HEK293 (cell line): ENCODE data around the gene KIF26B.

Source experiments
- CTCF ChIP-seq: fragments of 450-650 bp; formaldehyde crosslinking; IDR thresholded peaks from 2 replicates; pipeline ENCODE4 v1.5.1; 2016; ENCODE audit warnings: missing biosample characterization, missing genetic modification characterization
- MYNN ChIP-seq: fragments of 450-650 bp; formaldehyde crosslinking; IDR thresholded peaks from 2 replicates; pipeline ENCODE4 v1.5.1; 2016; ENCODE audit warnings: missing biosample characterization, missing genetic modification characterization, borderline replicate concordance
- PBX3 ChIP-seq: sonication (generic); formaldehyde crosslinking; IDR thresholded peaks from 2 replicates; pipeline ENCODE4 v1.8.1; 2022; ENCODE audit warnings: mild to moderate bottlenecking, moderate library complexity, missing genetic modification reagents
- SP2 ChIP-seq: fragments of 450-650 bp; formaldehyde crosslinking; IDR thresholded peaks from 2 replicates; pipeline ENCODE4 v1.5.1; 2016; ENCODE audit warnings: missing biosample characterization, missing genetic modification characterization
- ZIC2 ChIP-seq: fragments of 450-650 bp; formaldehyde crosslinking; IDR thresholded peaks from 2 replicates; pipeline ENCODE4 v1.5.1; 2016; ENCODE audit warnings: missing biosample characterization, missing genetic modification characterization
- ZNF174 ChIP-seq: fragments of 450-650 bp; formaldehyde crosslinking; IDR thresholded peaks from 2 replicates; pipeline ENCODE4 v1.5.0; 2017; ENCODE audit warnings: missing biosample characterization, mild to moderate bottlenecking, missing genetic modification characterization
- ZNF175 ChIP-seq: fragments of 450-650 bp; formaldehyde crosslinking; IDR thresholded peaks from 2 replicates; pipeline ENCODE4 v1.5.1; 2016; ENCODE audit warnings: missing biosample characterization, missing genetic modification characterization
- ZNF18 ChIP-seq: fragments of 450-650 bp; formaldehyde crosslinking; IDR thresholded peaks from 2 replicates; pipeline ENCODE4 v1.5.1; 2016; ENCODE audit warnings: missing biosample characterization, missing genetic modification characterization
- ZNF610 ChIP-seq: fragments of 450-650 bp; formaldehyde crosslinking; IDR thresholded peaks from 2 replicates; pipeline ENCODE4 v1.5.1; 2016; ENCODE audit warnings: missing biosample characterization, missing genetic modification characterization, borderline replicate concordance

- no peak for TF ChIP-seq CTCF (tag by site-specific recombination)
- no peak for TF ChIP-seq SP2 (tag by site-specific recombination)
- no peak for TF ChIP-seq ZNF610 (tag by site-specific recombination)
- no peak for TF ChIP-seq PBX3 (CRISPR knock-in tag)
- TF ChIP-seq ZIC2 (tag by site-specific recombination), result no peak
- TF ChIP-seq ZNF174 (tag by site-specific recombination), result no peak
- no peak for TF ChIP-seq ZNF18
- no peak for TF ChIP-seq MYNN (tag by site-specific recombination)
- TF ChIP-seq ZNF175, result no peak
Measured at GRCh38 chr1:245528258-245528635, 373.5 kb downstream of the KIF26B start.
